Upper lobe of left lung (tissue), 4 donors: ENCODE measurements around the gene PRDM2.

ENCODE experiments used
- CTCF ChIP-seq, 6 experiments: fragments of 450-650 bp in 4 of 6; fragments of 200-600 bp in 2 of 6; sonication (generic) in 2 of 6; IDR thresholded peaks; one replicate each; pipeline ENCODE4 v1.5.1; 2016 to 2019; ENCODE audit warnings: antibody characterized with exemption in 6 of 6
- EP300 ChIP-seq, 4 donors: sonication (generic); formaldehyde crosslinking; IDR thresholded peaks; one replicate each; pipeline ENCODE4 v1.5.1; 2017; ENCODE audit warnings: antibody characterized with exemption in 4 of 4, control low read depth in 2 of 4

GRCh38 chr1:13735168-13735930 lies 35.4 kb downstream of the PRDM2 start:
- no peak for TF ChIP-seq EP300 (IDR thresholded peaks at IDR 0.05)
- TF ChIP-seq CTCF (IDR thresholded peaks at IDR 0.05) = no peak
